ENCODE data around the gene MAP4K4. TPM values are rescaled to one million over a fixed set of nuclear protein-coding genes. Genes with fewer than 3 reads are reported as not detected.

Gene MAP4K4
- total RNA-seq (2014; rRNA removed; shearing (Covaris generic)), result 139 and 181 TPM in 2 replicates
- 198 and 261 TPM in 2 replicates for polyA plus RNA-seq (2015; cell fraction: cytosol; rRNA removed)
- polyA plus RNA-seq (2015; cell fraction: nucleus; rRNA removed), result 374 and 380 TPM in 2 replicates

DNA sequence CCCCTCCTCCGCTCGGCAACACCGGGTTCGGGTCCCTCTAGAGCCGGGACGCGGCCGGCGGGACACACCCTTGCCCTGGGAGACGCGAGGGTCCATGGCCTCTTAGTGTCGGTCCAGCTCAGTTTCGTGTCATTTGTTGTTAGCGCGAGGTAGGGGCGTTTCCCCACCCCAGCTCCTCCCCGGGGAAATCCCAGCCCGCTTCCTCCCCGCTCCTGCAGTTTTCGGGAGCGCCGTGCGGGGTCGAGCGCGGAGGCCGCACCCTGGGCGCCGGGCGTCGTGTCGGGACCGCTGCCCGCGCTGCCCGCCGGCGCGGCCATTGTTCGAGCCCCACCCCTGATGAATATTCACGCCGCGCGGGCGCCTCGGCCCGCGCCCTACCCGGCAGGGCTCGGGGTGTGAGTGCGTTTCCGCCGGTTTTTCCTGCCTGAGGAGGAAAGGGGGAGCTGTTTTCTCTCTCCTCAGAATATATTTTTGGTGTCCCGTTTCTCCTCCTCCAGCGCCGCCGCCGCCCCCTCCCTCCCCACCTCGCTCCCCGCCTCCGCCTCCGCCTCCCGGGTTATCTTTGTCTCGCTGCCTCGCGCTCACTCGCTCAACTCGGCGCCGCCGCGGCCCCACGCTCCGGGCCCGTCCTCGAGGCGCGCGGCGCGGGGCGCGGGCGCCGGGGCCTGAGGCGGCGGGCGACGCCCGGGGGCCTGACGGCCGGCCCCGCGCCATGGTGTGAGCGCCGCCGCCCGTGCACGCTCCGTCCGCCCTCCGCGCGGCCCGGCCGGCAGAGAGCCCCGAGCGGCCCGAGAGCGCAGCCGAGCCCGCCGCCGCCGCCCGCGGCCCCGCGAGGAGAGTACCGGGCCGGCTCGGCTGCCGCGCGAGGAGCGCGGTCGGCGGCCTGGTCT lies at the start of gene MAP4K4:
Gene MAP4K4 (plus strand): TSS at position 584 of the 890 bp plus-strand sequence. CDS start 374 bp downstream, outside the sequence.
- peak; percentile 82 for DNase-seq (ENCODE audit: low read depth)

- DNase-seq (ENCODE audit: low read depth), result no peak
Observed at GRCh38 chr2:101653469-101653868, 44.0 kb upstream of the MAP4K4 start.

GRCh38 chr2:101655702-101656422 lies 41.6 kb upstream of the MAP4K4 start:
- peak; percentile 45 for DNase-seq (ENCODE audit: low read depth)

DNA sequence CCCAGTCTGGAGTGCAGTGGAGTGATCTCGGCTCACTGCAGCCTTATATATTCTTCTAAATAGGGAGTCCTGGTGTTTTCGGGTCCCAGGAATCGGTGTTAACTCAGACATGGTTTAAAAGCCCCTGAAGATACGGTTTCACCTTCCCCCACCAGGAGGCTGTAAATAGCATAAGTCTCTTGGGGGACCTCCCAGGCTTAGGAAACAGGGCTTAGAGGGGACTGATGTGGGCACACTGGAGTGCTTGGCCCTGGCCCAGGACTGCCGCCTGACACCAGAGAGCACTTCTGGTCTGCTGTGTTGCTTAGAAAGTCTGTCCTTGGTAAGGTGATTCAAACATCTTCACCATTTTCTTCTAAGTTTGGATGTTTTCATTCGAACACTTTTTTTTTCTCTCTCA lies 39.7 kb upstream of the MAP4K4 start:
- DNase-seq (ENCODE audit: low read depth), result no peak

- no peak for DNase-seq (ENCODE audit: low read depth)
Observed at GRCh38 chr2:101658387-101658786, 39.1 kb upstream of the MAP4K4 start.

DNA sequence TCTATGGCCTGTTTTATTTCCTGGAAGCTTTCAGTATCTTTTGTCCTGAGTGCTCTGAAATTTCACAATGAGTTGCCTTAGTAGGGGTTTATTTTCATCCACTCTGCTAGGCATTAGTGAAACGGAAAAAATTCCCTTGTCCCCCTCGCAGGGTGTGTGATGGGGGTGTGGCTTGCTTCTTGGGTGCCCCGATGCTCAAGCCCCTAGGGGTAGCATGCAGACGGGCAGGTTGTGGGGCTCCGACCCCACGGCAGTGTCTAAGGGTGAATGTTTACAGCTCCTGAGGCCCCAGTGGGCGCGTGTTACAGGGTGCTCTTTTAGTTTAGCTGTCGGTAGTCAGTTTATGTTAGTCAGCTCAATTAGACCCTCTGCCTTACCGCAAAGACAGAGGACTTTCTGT lies 32.2 kb upstream of the MAP4K4 start:
- DNase-seq (ENCODE audit: low read depth), result no peak

GRCh38 chr2:101667823-101668222 lies 29.7 kb upstream of the MAP4K4 start:
- no peak for DNase-seq (ENCODE audit: low read depth)

DNA sequence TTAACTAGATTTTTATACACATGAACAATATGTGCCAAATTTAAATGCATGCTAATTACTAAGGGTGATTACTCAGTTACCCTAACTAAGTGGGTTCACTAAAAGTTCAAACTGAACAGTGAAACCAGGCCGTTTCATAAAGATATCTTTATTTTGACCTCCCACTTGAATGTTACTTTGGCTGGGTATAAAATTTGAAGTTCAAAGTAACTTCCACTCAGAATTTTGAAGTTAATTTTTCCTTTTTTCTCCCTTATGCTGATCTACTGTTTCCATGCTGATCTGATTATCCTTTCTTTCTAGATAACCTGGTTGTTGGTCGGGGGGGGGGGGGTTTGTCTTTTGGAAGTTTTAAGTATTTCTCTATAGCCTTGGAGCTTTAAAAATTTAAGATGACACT lies 25.5 kb upstream of the MAP4K4 start:
- no peak for DNase-seq (ENCODE audit: low read depth)

DNA sequence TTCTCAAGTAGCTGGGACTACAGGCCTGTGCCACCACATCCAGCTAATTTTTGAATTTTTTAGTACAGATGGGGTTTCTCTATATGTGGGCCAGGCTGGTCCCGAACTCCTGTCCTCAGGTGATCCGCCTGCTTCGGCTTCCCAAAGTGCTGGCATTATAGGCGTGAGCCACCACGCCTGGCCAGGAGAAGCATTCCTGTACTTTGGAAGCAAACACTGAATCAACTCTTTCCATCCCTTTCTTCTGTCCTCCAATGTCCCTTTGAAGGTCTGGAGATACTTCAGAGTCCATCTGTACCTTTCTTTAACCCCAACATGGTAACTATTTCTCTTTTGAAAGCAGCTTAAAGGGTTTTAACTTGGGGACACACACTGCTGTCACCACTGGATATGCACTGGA lies 23.6 kb upstream of the MAP4K4 start:
- DNase-seq (ENCODE audit: low read depth), result no peak

DNA sequence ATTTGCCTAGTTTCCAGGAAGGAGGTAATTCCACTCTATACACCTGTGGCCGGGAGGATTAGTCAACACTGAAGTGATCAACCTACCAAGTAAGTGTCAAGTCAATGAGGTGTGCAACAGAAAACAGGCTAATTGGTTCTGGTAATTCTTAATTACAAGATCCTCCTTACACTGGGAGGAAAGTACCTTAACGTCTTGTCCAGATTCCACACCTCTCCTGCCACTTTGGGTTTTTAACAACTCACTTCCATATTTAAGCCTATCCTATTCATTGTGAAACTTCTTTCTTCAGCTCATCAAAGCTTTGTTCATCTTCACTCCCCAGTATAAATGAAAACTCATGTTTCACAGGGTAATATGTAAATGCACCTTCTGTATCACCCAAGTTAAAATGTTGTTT lies 22.0 kb upstream of the MAP4K4 start:
- DNase-seq (ENCODE audit: low read depth), result no peak

- no peak for DNase-seq (ENCODE audit: low read depth)
Observed at GRCh38 chr2:101676674-101677073, 20.8 kb upstream of the MAP4K4 start.

GRCh38 chr2:101677658-101678057 lies 19.8 kb upstream of the MAP4K4 start:
- DNase-seq (ENCODE audit: low read depth), result no peak

DNA sequence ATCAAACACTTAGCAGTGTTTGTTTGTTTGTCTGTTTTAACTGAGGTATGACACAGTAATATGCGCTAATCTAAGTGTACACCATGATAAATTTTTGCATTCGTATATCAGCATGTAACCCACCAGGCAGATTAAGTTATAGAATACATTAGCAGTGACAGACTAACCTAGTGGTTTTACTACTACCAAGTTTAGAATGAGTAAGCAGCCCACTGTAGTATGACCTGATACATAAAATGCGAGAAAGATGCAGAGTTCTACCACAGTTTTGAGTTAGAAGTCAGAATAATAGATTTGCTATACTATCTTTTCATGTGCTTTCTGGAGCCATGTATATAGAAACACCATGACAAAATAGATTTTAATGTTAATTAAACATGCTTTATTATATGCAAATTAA lies 19.1 kb upstream of the MAP4K4 start:
- no peak for DNase-seq (ENCODE audit: low read depth)

GRCh38 chr2:101679037-101679726 lies 18.3 kb upstream of the MAP4K4 start:
- DNase-seq (ENCODE audit: low read depth), result peak; percentile 68

- no peak for DNase-seq (ENCODE audit: low read depth)
Observed at GRCh38 chr2:101679801-101680487, 17.6 kb upstream of the MAP4K4 start.

DNA sequence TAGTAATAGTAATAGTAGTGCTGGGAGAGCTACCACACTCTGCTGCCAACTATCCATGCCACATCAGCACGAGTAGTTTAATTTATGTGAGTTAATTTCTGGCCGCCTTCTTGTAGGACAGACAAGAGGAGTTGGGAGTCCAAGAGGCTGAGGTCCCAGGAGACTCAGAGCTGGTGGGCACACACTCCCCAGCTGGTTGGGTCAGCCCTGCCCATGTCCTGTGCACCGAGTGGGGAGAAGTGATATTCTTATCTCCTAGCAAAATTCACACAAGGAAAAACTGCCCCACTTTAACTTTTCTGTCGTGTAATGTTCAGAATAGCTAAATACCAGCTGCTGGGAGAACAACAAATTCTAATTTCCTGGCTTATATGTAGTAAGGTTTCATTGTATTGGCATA lies 15.2 kb upstream of the MAP4K4 start:
- no peak for DNase-seq (ENCODE audit: low read depth)

- no peak for DNase-seq (ENCODE audit: low read depth)
Observed at GRCh38 chr2:101684313-101684712, 13.2 kb upstream of the MAP4K4 start.

DNA sequence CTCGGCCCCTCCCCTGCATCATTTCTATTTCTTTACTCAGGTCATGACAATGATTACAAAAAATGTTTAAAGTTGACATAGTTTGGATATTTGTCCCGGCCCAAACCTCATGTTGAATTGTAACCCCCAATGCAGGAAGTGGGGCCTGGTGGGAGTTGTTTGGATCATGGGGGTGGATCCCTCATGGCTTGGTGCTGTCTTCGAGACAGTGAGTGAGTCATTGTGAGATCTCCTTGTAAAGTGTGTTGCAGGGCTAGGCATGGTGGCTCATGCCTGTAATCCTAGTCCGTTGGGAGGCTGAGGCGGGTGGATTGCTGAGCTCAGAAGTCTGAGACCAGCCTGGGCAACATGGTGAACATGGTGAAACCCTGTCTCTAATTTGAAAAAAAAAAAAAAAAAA lies 9.2 kb upstream of the MAP4K4 start:
- peak; percentile 60 for DNase-seq (ENCODE audit: low read depth)

GRCh38 chr2:101689114-101689825 lies 8.2 kb upstream of the MAP4K4 start:
- DNase-seq (ENCODE audit: low read depth), result no peak

- no peak for DNase-seq (ENCODE audit: low read depth)
Observed at GRCh38 chr2:101690547-101691152, 6.9 kb upstream of the MAP4K4 start.
